ENCODE results near the gene AK9. TPM values are rescaled to one million over a fixed set of nuclear protein-coding genes. Genes with fewer than 3 reads are reported as not detected.

AK9 gene
- polyA plus RNA-seq, 1 donor from 2014 or later, result 27.7 TPM

DNA sequence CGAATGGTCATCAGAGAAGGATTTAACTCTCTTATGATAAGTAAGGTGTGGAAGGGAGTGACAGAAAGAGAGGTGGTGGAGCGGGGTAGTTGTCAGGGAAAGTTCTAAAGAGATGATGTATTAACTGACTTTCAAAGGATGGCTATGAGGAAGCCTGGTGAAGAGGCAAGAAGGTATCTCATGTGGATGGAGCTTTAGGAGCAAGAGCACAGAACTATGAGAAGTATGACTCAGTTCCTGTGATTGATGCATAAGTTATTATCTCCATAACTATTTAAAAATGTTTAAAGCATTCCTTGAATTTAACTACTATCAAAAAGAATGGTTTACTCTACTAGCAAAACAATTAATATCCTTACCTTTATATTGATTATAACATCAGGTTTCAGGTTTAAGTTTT, 28.8 kb downstream of the AK9 start:
- H3K9me3 ChIP-seq (ENCODE audit: low read length), result no peaks in the 10 kb centered on the region
- H2AFZ ChIP-seq (ENCODE audit: low read depth, low read length), result no peak overlapping the region

DNA sequence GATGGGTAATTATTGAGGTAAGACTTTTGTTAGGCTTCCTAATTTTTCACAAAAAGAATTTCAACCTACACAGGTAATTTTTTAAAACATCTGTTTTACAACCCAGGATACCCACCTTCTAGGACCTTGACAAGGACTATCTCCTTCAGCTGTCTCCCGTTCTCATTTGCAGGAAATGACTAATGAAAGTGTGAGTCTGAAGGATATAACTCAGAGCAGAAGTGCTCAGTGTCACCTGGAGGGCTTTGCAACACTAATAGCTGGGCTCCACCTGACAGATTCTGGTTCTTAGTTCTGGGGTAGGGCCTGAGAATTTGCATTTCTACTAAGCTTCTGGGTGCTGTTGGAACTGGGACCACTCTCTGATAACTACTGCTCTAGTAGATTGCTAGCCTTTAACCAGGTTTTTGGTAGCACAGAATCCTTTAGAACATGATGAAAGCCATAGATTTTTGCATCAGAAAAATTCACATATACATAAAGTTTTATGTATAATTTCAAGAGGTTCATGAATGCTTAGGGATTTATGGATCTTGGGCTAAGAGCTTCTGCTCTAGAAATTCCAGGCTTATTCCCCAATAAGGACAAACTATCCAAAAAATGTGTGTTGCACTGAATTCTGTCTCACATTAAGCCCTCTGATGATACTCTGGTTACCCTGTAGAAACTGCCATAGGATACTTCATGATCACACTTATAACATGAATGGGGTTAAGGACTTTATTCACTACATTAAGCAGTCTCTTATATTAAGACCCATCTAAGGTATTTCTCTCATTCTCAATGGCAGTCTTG, 30.3 kb downstream of the AK9 start:
- no peaks in the 10 kb centered on the region for H3K9me3 ChIP-seq (ENCODE audit: low read length)
- no peak overlapping the region for H3K4me3 ChIP-seq (ENCODE audit: low read length)
- H3K27me3 ChIP-seq (ENCODE audit: insufficient read depth, low read depth, low read length), result no peaks in the 10 kb centered on the region
- H3K79me2 ChIP-seq (replicated peaks; ENCODE audit: insufficient read depth, low read length), result no peaks in the 10 kb centered on the region
- H3K9me2 ChIP-seq (ENCODE audit: insufficient read depth, low read length), result no peaks in the 10 kb centered on the region
- H3K9ac ChIP-seq (ENCODE audit: low read length), result no peak overlapping the region
- TF ChIP-seq EP300 (conservative IDR thresholded peaks at IDR 0.05; ENCODE audit: poor library complexity, severe bottlenecking), result no peak
- TF ChIP-seq, protein P1, sequence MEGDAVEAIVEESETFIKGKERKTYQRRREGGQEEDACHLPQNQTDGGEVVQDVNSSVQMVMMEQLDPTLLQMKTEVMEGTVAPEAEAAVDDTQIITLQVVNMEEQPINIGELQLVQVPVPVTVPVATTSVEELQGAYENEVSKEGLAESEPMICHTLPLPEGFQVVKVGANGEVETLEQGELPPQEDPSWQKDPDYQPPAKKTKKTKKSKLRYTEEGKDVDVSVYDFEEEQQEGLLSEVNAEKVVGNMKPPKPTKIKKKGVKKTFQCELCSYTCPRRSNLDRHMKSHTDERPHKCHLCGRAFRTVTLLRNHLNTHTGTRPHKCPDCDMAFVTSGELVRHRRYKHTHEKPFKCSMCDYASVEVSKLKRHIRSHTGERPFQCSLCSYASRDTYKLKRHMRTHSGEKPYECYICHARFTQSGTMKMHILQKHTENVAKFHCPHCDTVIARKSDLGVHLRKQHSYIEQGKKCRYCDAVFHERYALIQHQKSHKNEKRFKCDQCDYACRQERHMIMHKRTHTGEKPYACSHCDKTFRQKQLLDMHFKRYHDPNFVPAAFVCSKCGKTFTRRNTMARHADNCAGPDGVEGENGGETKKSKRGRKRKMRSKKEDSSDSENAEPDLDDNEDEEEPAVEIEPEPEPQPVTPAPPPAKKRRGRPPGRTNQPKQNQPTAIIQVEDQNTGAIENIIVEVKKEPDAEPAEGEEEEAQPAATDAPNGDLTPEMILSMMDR (IDR thresholded peaks at IDR 0.05; ENCODE audit: poor library complexity, severe bottlenecking), result no peak
- TF ChIP-seq, protein P2, sequence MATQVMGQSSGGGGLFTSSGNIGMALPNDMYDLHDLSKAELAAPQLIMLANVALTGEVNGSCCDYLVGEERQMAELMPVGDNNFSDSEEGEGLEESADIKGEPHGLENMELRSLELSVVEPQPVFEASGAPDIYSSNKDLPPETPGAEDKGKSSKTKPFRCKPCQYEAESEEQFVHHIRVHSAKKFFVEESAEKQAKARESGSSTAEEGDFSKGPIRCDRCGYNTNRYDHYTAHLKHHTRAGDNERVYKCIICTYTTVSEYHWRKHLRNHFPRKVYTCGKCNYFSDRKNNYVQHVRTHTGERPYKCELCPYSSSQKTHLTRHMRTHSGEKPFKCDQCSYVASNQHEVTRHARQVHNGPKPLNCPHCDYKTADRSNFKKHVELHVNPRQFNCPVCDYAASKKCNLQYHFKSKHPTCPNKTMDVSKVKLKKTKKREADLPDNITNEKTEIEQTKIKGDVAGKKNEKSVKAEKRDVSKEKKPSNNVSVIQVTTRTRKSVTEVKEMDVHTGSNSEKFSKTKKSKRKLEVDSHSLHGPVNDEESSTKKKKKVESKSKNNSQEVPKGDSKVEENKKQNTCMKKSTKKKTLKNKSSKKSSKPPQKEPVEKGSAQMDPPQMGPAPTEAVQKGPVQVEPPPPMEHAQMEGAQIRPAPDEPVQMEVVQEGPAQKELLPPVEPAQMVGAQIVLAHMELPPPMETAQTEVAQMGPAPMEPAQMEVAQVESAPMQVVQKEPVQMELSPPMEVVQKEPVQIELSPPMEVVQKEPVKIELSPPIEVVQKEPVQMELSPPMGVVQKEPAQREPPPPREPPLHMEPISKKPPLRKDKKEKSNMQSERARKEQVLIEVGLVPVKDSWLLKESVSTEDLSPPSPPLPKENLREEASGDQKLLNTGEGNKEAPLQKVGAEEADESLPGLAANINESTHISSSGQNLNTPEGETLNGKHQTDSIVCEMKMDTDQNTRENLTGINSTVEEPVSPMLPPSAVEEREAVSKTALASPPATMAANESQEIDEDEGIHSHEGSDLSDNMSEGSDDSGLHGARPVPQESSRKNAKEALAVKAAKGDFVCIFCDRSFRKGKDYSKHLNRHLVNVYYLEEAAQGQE (IDR thresholded peaks at IDR 0.05; ENCODE audit: borderline replicate concordance), result no peak
- no peak for TF ChIP-seq EZH2 (IDR thresholded peaks at IDR 0.05; ENCODE audit: borderline replicate concordance, insufficient read depth, low read length, poor library complexity, severe bottlenecking)
- TF ChIP-seq RAD21 (conservative IDR thresholded peaks at IDR 0.05), result no peak
- TF ChIP-seq POLR2AphosphoS5 (IDR thresholded peaks at IDR 0.05), result no peak
- H3K36me3 ChIP-seq (ENCODE audit: insufficient read depth, low read length), result no peaks in the 10 kb centered on the region
- no peaks in the 10 kb centered on the region for H4K20me1 ChIP-seq (ENCODE audit: insufficient read depth)
- no peak overlapping the region for H3K4me2 ChIP-seq (ENCODE audit: low read length)
- no peak overlapping the region for H2AFZ ChIP-seq (ENCODE audit: low read depth, low read length)
- no peak overlapping the region for H3K27ac ChIP-seq (ENCODE audit: low read length)
- H3F3A ChIP-seq (ENCODE audit: insufficient read depth, low read length, poor library complexity, severe bottlenecking), result no peaks in the 10 kb centered on the region

More for the DNA sequence above, 28.8 kb downstream of the AK9 start:
- Histone ChIP-seq H3K4me2 (ENCODE audit: low read length) (no peak overlapping the region), H3K27ac (ENCODE audit: low read length) (no peak overlapping the region), H3K36me3 (ENCODE audit: insufficient read depth, low read length) (no peaks in the 10 kb centered on the region), H3K9me2 (ENCODE audit: insufficient read depth, low read length) (no peaks in the 10 kb centered on the region), H3K4me3 (ENCODE audit: low read length) (no peak overlapping the region), H3F3A (ENCODE audit: insufficient read depth, low read length, poor library complexity, severe bottlenecking) (no peaks in the 10 kb centered on the region), H3K9ac (ENCODE audit: low read length) (no peak overlapping the region), H4K20me1 (ENCODE audit: insufficient read depth) (no peaks in the 10 kb centered on the region), H3K79me2 (replicated peaks; ENCODE audit: insufficient read depth, low read length) (no peaks in the 10 kb centered on the region), H3K27me3 (ENCODE audit: insufficient read depth, low read depth, low read length) (no peaks in the 10 kb centered on the region)
- TF ChIP-seq EZH2 (IDR thresholded peaks at IDR 0.05; ENCODE audit: borderline replicate concordance, insufficient read depth, low read length, poor library complexity, severe bottlenecking) (no peak), SMC3 (conservative IDR thresholded peaks at IDR 0.05; ENCODE audit: poor library complexity) (no peak), TAF1 (IDR thresholded peaks at IDR 0.05; ENCODE audit: low read depth) (no peak), MXI1 (conservative IDR thresholded peaks at IDR 0.05; ENCODE audit: poor library complexity, severe bottlenecking) (no peak), EP300 (conservative IDR thresholded peaks at IDR 0.05; ENCODE audit: poor library complexity, severe bottlenecking) (no peak), RAD21 (conservative IDR thresholded peaks at IDR 0.05) (no peak)
- TF ChIP-seq, protein P2 (IDR thresholded peaks at IDR 0.05; ENCODE audit: borderline replicate concordance), result no peak

All from neural cell (in vitro differentiated cells).